ENCODE data around the gene UBQLN1.
"Not testable (repeated sequence)": the region's sequence is repeated elsewhere in the genome, so short reads cannot be mapped to it uniquely, and the experiment has no call there.

DNA sequence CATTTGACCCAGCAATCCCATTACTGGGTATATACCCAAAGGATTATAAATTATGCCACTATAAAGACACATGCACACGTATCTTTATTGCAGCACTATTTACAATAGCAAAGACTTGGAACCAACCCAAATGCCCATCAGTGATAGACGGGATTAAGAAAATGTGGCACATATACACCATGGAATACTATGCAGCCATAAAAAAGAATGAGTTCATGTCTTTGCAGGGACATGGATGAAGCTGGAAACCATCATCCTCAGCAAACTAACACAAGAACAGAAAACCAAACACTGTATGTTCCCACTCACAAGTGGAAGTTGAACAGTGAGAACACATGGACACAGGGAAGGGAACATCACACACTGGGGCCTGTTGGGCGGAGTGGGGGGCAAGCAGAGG, 94.5 kb downstream of the UBQLN1 start:
- TF ChIP-seq, protein P1, sequence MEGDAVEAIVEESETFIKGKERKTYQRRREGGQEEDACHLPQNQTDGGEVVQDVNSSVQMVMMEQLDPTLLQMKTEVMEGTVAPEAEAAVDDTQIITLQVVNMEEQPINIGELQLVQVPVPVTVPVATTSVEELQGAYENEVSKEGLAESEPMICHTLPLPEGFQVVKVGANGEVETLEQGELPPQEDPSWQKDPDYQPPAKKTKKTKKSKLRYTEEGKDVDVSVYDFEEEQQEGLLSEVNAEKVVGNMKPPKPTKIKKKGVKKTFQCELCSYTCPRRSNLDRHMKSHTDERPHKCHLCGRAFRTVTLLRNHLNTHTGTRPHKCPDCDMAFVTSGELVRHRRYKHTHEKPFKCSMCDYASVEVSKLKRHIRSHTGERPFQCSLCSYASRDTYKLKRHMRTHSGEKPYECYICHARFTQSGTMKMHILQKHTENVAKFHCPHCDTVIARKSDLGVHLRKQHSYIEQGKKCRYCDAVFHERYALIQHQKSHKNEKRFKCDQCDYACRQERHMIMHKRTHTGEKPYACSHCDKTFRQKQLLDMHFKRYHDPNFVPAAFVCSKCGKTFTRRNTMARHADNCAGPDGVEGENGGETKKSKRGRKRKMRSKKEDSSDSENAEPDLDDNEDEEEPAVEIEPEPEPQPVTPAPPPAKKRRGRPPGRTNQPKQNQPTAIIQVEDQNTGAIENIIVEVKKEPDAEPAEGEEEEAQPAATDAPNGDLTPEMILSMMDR (IDR thresholded peaks at IDR 0.05): not testable (repeated sequence)
- not testable (repeated sequence) for TF ChIP-seq POLR2A (IDR thresholded peaks at IDR 0.05)
